ENCODE measurements around the gene CEBPG.
A peak's percentile ranks its signal among the peaks of the same experiment; 100 is the strongest.

The CEBPG gene

DNA sequence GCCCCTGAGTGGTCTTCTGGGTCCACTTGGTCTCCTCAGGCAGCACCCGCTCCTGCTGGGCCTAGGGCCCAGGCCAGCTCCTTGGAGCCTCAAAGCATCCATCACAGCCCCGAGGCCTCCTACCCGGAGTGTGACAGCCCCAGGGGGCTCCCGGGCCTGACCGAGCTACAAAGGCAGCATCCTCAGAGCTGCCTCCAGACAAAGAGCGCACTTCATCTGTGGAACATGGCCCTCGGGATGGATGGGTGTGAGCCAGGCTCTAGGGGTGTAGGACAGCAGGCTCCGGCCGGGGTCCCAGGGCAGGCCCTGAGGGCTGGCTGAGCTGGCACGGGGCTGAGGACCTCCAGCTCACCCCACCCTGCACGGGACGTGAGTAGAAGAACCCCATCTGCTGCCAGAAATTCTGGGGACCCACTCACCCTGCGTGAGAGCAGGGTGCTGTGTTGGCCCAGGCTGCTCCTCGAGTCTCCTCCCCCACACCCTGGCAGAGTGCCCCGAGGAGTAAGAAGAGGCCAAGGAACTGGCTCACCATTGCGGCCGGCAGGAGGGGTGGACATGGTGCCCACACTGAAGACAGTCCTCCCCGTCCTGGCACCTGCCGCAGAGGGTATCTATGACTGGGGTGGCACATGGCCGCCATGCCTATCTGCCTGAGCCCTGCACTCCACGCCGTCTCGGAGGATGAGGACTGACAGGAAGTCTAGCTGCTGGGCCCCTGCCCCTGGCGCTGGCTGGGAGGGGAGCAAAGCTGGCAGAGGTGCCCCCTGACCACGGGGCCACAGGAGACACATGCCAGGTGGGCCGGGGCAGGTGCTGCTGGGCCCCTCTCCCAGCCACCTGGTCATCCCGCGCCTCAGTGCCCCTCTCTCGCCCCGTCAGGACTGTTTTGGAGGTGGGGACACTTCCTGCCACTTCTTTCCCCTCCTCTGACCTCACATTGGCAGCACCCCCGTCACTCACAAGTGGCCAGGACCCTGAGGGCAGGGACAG, 22.3 kb downstream of the CEBPG start:
- Histone ChIP-seq H3K4me3 (replicated peaks; ENCODE audit: insufficient read depth, low read length) (no peak overlapping the region), H3K27me3 (ENCODE audit: insufficient read depth, poor library complexity, severe bottlenecking) (no peaks in the 10 kb centered on the region), H3K27ac (replicated peaks) (no peak overlapping the region)
- TF ChIP-seq SPI1 (IDR thresholded peaks at IDR 0.05; ENCODE audit: borderline replicate concordance, low read depth), result no peak
- TF ChIP-seq GABPA (IDR thresholded peaks at IDR 0.05; ENCODE audit: low read depth), result no peak
- no peak for DNase-seq (ENCODE audit: low read depth in 1 of 2, low spot score in 1 of 2)

DNA sequence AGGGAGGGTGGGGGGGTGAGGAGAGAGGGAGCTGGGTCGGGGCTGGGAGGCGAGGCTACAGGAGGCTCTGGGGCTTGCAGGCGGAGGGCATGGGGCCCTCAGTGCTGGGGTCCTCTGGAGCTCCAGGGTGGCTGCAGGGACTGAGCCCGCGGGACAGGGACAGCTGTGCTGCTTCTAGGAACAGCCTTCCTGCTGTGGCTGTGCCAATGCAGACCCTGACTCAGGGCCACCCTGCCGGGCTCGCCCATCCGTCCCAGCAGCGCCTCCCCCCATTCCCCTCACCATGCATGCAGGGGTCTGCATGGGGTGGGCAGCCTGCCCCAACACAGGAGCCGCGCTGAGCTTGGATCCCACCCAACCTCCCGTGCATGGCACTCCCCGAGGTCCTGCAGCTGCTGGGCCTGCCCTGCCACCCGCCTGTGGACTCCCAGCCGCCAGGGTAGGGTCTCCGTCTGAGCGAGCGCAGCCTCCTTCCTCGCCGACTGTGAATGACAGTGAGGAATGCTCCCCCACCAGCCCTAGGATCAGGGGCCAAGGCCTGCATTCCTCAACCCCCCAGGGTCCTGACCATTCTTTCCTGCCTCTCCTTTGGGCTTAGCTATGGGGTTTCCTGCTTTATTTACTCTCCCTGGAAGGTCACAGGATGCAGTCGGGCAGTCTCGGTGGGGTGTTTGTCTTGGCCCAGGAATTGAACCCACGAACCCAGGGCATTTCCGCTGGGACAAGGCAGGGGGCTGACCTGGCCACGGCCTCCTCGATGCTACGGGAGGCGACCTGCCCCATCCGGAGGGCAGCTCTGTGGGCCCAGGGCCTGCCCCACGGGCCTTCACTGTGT, 23.4 kb downstream of the CEBPG start:
- Histone ChIP-seq H3K27ac (replicated peaks) (no peak overlapping the region), H3K4me3 (replicated peaks; ENCODE audit: insufficient read depth, low read length) (no peak overlapping the region), H3K27me3 (ENCODE audit: insufficient read depth, poor library complexity, severe bottlenecking) (no peaks in the 10 kb centered on the region)
- DNase-seq (ENCODE audit: low read depth in 1 of 2, low spot score in 1 of 2), result no peak
- TF ChIP-seq, protein P1, sequence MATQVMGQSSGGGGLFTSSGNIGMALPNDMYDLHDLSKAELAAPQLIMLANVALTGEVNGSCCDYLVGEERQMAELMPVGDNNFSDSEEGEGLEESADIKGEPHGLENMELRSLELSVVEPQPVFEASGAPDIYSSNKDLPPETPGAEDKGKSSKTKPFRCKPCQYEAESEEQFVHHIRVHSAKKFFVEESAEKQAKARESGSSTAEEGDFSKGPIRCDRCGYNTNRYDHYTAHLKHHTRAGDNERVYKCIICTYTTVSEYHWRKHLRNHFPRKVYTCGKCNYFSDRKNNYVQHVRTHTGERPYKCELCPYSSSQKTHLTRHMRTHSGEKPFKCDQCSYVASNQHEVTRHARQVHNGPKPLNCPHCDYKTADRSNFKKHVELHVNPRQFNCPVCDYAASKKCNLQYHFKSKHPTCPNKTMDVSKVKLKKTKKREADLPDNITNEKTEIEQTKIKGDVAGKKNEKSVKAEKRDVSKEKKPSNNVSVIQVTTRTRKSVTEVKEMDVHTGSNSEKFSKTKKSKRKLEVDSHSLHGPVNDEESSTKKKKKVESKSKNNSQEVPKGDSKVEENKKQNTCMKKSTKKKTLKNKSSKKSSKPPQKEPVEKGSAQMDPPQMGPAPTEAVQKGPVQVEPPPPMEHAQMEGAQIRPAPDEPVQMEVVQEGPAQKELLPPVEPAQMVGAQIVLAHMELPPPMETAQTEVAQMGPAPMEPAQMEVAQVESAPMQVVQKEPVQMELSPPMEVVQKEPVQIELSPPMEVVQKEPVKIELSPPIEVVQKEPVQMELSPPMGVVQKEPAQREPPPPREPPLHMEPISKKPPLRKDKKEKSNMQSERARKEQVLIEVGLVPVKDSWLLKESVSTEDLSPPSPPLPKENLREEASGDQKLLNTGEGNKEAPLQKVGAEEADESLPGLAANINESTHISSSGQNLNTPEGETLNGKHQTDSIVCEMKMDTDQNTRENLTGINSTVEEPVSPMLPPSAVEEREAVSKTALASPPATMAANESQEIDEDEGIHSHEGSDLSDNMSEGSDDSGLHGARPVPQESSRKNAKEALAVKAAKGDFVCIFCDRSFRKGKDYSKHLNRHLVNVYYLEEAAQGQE (IDR thresholded peaks at IDR 0.05; ENCODE audit: insufficient replicate concordance, low read depth), result no peak
- no peak for TF ChIP-seq POLR2AphosphoS5 (IDR thresholded peaks at IDR 0.05; ENCODE audit: low read depth)
- TF ChIP-seq SPI1 (IDR thresholded peaks at IDR 0.05; ENCODE audit: borderline replicate concordance, low read depth), result no peak
- TF ChIP-seq GABPA (IDR thresholded peaks at IDR 0.05; ENCODE audit: low read depth), result no peak
- TF ChIP-seq, protein P2, sequence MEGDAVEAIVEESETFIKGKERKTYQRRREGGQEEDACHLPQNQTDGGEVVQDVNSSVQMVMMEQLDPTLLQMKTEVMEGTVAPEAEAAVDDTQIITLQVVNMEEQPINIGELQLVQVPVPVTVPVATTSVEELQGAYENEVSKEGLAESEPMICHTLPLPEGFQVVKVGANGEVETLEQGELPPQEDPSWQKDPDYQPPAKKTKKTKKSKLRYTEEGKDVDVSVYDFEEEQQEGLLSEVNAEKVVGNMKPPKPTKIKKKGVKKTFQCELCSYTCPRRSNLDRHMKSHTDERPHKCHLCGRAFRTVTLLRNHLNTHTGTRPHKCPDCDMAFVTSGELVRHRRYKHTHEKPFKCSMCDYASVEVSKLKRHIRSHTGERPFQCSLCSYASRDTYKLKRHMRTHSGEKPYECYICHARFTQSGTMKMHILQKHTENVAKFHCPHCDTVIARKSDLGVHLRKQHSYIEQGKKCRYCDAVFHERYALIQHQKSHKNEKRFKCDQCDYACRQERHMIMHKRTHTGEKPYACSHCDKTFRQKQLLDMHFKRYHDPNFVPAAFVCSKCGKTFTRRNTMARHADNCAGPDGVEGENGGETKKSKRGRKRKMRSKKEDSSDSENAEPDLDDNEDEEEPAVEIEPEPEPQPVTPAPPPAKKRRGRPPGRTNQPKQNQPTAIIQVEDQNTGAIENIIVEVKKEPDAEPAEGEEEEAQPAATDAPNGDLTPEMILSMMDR (IDR thresholded peaks at IDR 0.05; ENCODE audit: insufficient read depth, low read length), result no peak

DNA sequence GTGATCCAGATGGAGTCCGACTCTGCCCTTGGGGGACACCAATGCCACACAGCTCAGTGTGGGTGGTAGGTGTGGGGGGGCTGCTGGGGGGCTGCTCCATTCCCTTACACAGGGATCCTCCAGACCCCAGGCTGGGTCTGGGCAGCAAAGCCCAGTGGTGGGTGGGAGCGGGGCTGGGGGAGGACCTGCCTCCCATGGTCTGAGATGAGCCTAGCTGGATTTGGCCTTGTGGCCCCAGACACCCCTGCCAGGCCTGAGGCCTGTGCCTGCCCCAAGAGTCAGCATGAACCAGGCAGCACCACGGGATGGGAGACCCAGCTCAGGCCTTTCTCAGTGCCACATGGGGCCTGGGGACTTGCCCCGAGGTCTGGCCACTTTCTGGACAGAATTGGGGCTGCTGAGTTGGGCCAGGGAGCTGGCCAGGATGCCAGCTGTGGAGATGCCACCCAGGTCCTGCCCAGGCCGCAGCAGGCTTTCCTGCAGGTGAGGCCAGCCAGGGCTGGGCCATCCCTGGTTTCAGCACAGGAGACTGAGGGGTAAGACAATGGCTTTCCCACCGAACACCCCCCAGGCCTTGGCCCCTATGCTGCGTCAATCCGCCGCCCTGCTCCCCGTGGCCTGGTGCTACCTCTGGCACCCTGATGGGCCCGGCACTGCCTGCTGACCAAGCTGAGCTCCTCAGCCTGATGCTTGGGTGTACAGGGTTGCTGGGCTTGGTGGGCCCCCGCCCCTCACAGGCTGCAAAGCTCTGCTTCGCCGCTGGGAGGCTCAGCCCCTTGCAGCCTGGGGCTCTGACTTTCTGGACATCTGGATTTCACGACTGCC, 24.2 kb downstream of the CEBPG start:
- Histone ChIP-seq H3K4me3 (replicated peaks; ENCODE audit: insufficient read depth, low read length) (no peak overlapping the region), H3K27ac (replicated peaks) (no peak overlapping the region), H3K27me3 (ENCODE audit: insufficient read depth, poor library complexity, severe bottlenecking) (no peaks in the 10 kb centered on the region)
- DNase-seq (ENCODE audit: low read depth in 1 of 2, low spot score in 1 of 2), result no peak
- TF ChIP-seq, protein P2 (IDR thresholded peaks at IDR 0.05; ENCODE audit: insufficient read depth, low read length), result peak; percentile 25
- TF ChIP-seq GABPA (IDR thresholded peaks at IDR 0.05; ENCODE audit: low read depth), result no peak

DNA sequence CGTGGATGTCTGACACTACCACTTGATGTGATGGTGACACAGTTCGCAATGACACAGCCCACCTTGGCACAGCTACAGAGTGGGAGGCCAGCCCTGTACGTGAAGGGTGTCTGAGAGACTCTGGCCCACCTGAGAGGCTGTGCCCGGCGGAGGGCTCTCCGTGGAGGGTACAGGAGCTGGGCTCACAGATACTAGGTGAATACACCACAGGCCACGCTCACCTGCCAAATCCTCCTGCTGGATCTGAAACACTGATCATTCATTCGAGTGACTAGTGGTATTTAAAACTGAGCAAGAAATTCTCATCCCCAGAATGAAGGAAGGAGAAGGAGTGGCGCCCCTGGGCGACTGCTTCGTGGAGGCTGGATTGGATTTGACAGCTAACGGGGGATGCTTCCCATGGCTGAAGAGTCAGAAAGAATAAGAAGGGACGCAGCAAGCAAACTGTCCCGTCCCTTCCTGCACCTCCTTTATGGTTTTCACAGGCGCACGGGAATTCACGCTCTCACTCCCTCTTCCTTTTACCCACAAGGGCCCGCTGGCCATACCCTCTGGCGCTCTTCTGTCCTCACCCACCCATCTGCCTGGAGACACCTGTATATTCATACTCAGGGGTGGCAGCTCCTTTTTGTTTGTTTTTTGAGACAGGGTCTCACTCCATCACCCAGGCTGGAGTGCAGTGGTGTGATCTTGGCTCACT, 25.0 kb downstream of the CEBPG start:
- no peaks in the 10 kb centered on the region for H3K27me3 ChIP-seq (ENCODE audit: insufficient read depth, poor library complexity, severe bottlenecking)
- H3K4me3 ChIP-seq (replicated peaks; ENCODE audit: insufficient read depth, low read length), result no peak overlapping the region
- no peak overlapping the region for H3K27ac ChIP-seq (replicated peaks)
- TF ChIP-seq, protein P2 (IDR thresholded peaks at IDR 0.05; ENCODE audit: insufficient read depth, low read length), result no peak
- TF ChIP-seq POLR2AphosphoS5 (IDR thresholded peaks at IDR 0.05; ENCODE audit: low read depth) (no peak), GABPA (IDR thresholded peaks at IDR 0.05; ENCODE audit: low read depth) (no peak), SPI1 (IDR thresholded peaks at IDR 0.05; ENCODE audit: borderline replicate concordance, low read depth) (no peak)
- TF ChIP-seq, protein P1 (IDR thresholded peaks at IDR 0.05; ENCODE audit: insufficient replicate concordance, low read depth), result no peak
- DNase-seq (ENCODE audit: low read depth in 1 of 2, low spot score in 1 of 2), result no peak
